Activated effector memory CD4-positive, alpha-beta T cell treated with anti-CD3 and anti-CD28 coated beads, Interleukin-2, amount 50 U/mL, for 16 hours (primary cell): ENCODE results near the gene KCNJ11.
A peak's percentile ranks its signal among the peaks of the same experiment; 100 is the strongest.

Experiments used
- DNase-seq: peaks from one replicate; pipeline ENCODE4 v3.0.0-alpha.2; 2020

KCNJ11 gene

GRCh38 chr11:17353821-17354600, 34.4 kb downstream of the KCNJ11 start:
- no peak for DNase-seq

GRCh38 chr11:17352950-17353820, 35.3 kb downstream of the KCNJ11 start:
- peak; percentile 85 for DNase-seq

- peak; percentile 85 for DNase-seq
These were observed 36.8 kb downstream of the KCNJ11 start, which contains the start of gene NCR3LG1 for GRCh38 chr11:17351510-17352176. Gene NCR3LG1, plus strand, starts transcription at chr11:17351800. Its CDS starts 170 bp downstream, at chr11:17351970.

GRCh38 chr11:17351172-17351509, 37.3 kb downstream of the KCNJ11 start:
- no peak for DNase-seq

GRCh38 chr11:17350455-17351171, 37.8 kb downstream of the KCNJ11 start:
- no peak for DNase-seq

- DNase-seq = no peak
These were observed 40.8 kb downstream of the KCNJ11 start for GRCh38 chr11:17347676-17348075.

GRCh38 chr11:17343907-17344306, 44.6 kb downstream of the KCNJ11 start:
- DNase-seq = no peak

- DNase-seq = no peak
These were observed 45.2 kb downstream of the KCNJ11 start for GRCh38 chr11:17343257-17343656.
